GM12801 (cell line): Measurements from ENCODE around the gene MRPL37.

Experiments used
- CTCF ChIP-seq: IDR thresholded peaks from one replicate; pipeline ENCODE4 v1.5.1; 2011; ENCODE audit warnings: control low read depth; ENCODE audit not compliant: insufficient read length; ENCODE audit errors: extremely low read depth

The MRPL37 gene

GRCh38 chr1:54212872-54213271, 12.9 kb downstream of the MRPL37 start:
- no peak for TF ChIP-seq CTCF

- TF ChIP-seq CTCF: no peak
These were observed 15.6 kb downstream of the MRPL37 start for GRCh38 chr1:54215523-54215922.

GRCh38 chr1:54218883-54219687, 19.1 kb downstream of the MRPL37 start:
- TF ChIP-seq CTCF: no peak

- no peak for TF ChIP-seq CTCF
These were observed 19.7 kb downstream of the MRPL37 start for GRCh38 chr1:54219688-54220003.

GRCh38 chr1:54220004-54220811, 20.2 kb downstream of the MRPL37 start:
- TF ChIP-seq CTCF: no peak

GRCh38 chr1:54221113-54221834, 21.3 kb downstream of the MRPL37 start:
- no peak for TF ChIP-seq CTCF

- TF ChIP-seq CTCF: no peak
These were observed 22.0 kb downstream of the MRPL37 start for GRCh38 chr1:54221867-54222484.
